Measurements from ENCODE around the gene PTPRB. TPM values are rescaled to one million over a fixed set of nuclear protein-coding genes. Genes with fewer than 3 reads are reported as not detected.

Gene PTPRB
- total and polyA plus RNA-seq, 2 of the 4 experiments (the other 2 are of a cell fraction): 4.1 to 6.5 TPM

GRCh38 chr12:70560671-70561070, 76.6 kb downstream of the PTPRB start:
- H2BK15ac ChIP-seq (ENCODE audit: low read depth, low read length): no peak overlapping the region
- no peak overlapping the region for H3K14ac ChIP-seq (replicated peaks; ENCODE audit: low read depth, low read length)
- H3K9me1 ChIP-seq (ENCODE audit: insufficient read depth, low read length): no peaks in the 10 kb centered on the region
- intact Hi-C loops (cut with micrococcal nuclease): no loop called here
- WGBS, 2 experiments (ENCODE audit: extremely low coverage in 2 of 2, insufficient read length in 1 of 2): 95% methylated on average over 4 of the region's 7 CpGs; no CpG with 5 or more reads in 1 of the 2 experiments
- no peak overlapping the region for H3K4ac ChIP-seq (ENCODE audit: low read depth, low read length)
- BruUV-seq (replicated peaks): no TSS peak
- TF ChIP-seq CHD1 (IDR thresholded peaks at IDR 0.05; ENCODE audit: low read depth, low read length): no peak
- H2AK9ac ChIP-seq (replicated peaks; ENCODE audit: low read depth, low read length, poor library complexity): no peak overlapping the region
- no peak overlapping the region for H3K23ac ChIP-seq (ENCODE audit: low read depth, low read length)
- H3K4me2 ChIP-seq (ENCODE audit: low read depth, low read length): no peak overlapping the region
- ChIA-PET POLR2A (ENCODE audit: unreplicated experiment) (no interaction called here), CTCF (no interaction called here)
- H2BK120ac ChIP-seq (ENCODE audit: low read depth, low read length): no peak overlapping the region
- H2BK5ac ChIP-seq (ENCODE audit: low read depth, low read length, poor library complexity, severe bottlenecking): no peak overlapping the region
- H3K27ac ChIP-seq (ENCODE audit: insufficient read depth, low read length): no peak overlapping the region
- dilution Hi-C loops (cut with HindIII; ENCODE audit: low sequenced_read_pairs, unreplicated experiment): no loop called here
- no peaks in the 10 kb centered on the region for H3K9me3 ChIP-seq (ENCODE audit: control insufficient read depth, insufficient read depth, low read length)
- no peak overlapping the region for H3K56ac ChIP-seq (ENCODE audit: extremely low read depth, insufficient read depth, low read length)
- H3K4me3 ChIP-seq (ENCODE audit: insufficient read depth, low read depth, low read length): no peak overlapping the region
- in situ Hi-C loops (cut with MboI; ENCODE audit: low sequenced_read_pairs): no loop called here
- H3K9ac ChIP-seq (ENCODE audit: low read depth, low read length): no peak overlapping the region
- no peaks in the 10 kb centered on the region for H3K36me3 ChIP-seq (ENCODE audit: control insufficient read depth, insufficient read depth, low read length)
- ATAC-seq (ENCODE audit: low read depth): no peak
- no peak overlapping the region for H2AFZ ChIP-seq (replicated peaks; ENCODE audit: low read length, poor library complexity)
- H4K91ac ChIP-seq (ENCODE audit: insufficient read depth, low read depth, low read length): no peak overlapping the region
- H3K79me1 ChIP-seq (ENCODE audit: low read depth in 1 of 2, low read length in 2 of 2): no peaks in the 10 kb centered on the region
- H3K27me3 ChIP-seq (ENCODE audit: control insufficient read depth, insufficient read depth, low read length): no peaks in the 10 kb centered on the region
- no peak overlapping the region for H2BK20ac ChIP-seq (ENCODE audit: low read depth, low read length)
- DNase-seq: no peak
- no peaks in the 10 kb centered on the region for H4K20me1 ChIP-seq (ENCODE audit: insufficient read depth, low read length)
- H4K5ac ChIP-seq (ENCODE audit: low read depth, low read length): no peak overlapping the region
- no peak overlapping the region for H4K8ac ChIP-seq (ENCODE audit: low read depth in 2 of 2, low read length in 2 of 2)
- H3K4me1 ChIP-seq (ENCODE audit: control insufficient read depth, insufficient read depth, low read length): no peaks in the 10 kb centered on the region
- H2AK5ac ChIP-seq (ENCODE audit: low read depth, low read length): no peak overlapping the region
- no peak overlapping the region for H3K18ac ChIP-seq (ENCODE audit: low read depth, low read length)
